SK-N-SH treated with all-trans-retinoic acid at 6 μM for 48 hours (cell line): ENCODE results near the gene ERBB3.

Source experiments
- ATAC-seq: fragments of 200-7000 bp; cut with Tn5 transposase; 3 replicates; pipeline ENCODE4 v1.9.1; 2020; ENCODE audit warnings: mild to moderate bottlenecking, moderate library complexity
- ARNTL ChIP-seq: fragments of 450-650 bp; formaldehyde crosslinking; IDR thresholded peaks from 2 replicates; pipeline ENCODE4 v1.5.0; 2020; ENCODE audit warnings: low read depth, mild to moderate bottlenecking, moderate library complexity, borderline replicate concordance
- BACH2 ChIP-seq: fragments of 250-450 bp; sonication (Bioruptor Pico); IDR thresholded peaks from 2 replicates; pipeline ENCODE4 v1.9.0; 2021; ENCODE audit warnings: mild to moderate bottlenecking, borderline replicate concordance
- CSDC2 ChIP-seq: fragments of 250-450 bp; sonication (Bioruptor Pico); IDR thresholded peaks from 2 replicates; pipeline ENCODE4 v1.5.0; 2020; ENCODE audit warnings: mild to moderate bottlenecking, moderate library complexity
- ESRRG ChIP-seq: fragments of 250-450 bp; sonication (Bioruptor Pico); IDR thresholded peaks from 2 replicates; pipeline ENCODE4 v1.6.1; 2021; ENCODE audit warnings: mild to moderate bottlenecking
- GLIS3 ChIP-seq: fragments of 250-450 bp; sonication (Bioruptor Pico); IDR thresholded peaks from 2 replicates; pipeline ENCODE4 v1.5.0; 2020; ENCODE audit warnings: mild to moderate bottlenecking, moderate library complexity
- OSR1 ChIP-seq: fragments of 250-450 bp; sonication (Bioruptor Pico); IDR thresholded peaks from 2 replicates; pipeline ENCODE4 v1.8.0; 2022; ENCODE audit warnings: moderate library complexity, mild to moderate bottlenecking, inconsistent platforms
- PATZ1 ChIP-seq: fragments of 250-450 bp; sonication (Bioruptor Pico); IDR thresholded peaks from 2 replicates; pipeline ENCODE4 v1.8.0; 2020; ENCODE audit warnings: mild to moderate bottlenecking, moderate library complexity, borderline replicate concordance
- POU6F1 ChIP-seq: fragments of 250-450 bp; sonication (Bioruptor Pico); IDR thresholded peaks from 2 replicates; pipeline ENCODE4 v1.8.0; 2021; ENCODE audit warnings: low read depth, mild to moderate bottlenecking, moderate library complexity, borderline replicate concordance
- PPARA ChIP-seq: fragments of 250-450 bp; sonication (Bioruptor Pico); IDR thresholded peaks from 2 replicates; pipeline ENCODE4 v1.5.0; 2020; ENCODE audit warnings: mild to moderate bottlenecking, borderline replicate concordance
- RARB ChIP-seq: fragments of 250-450 bp; sonication (Bioruptor Pico); IDR thresholded peaks from 2 replicates; pipeline ENCODE4 v1.8.0; 2021; ENCODE audit warnings: mild to moderate bottlenecking, moderate library complexity
- SNAI2 ChIP-seq: fragments of 250-450 bp; sonication (Bioruptor Pico); IDR thresholded peaks from 2 replicates; pipeline ENCODE4 v1.5.0; 2020; ENCODE audit warnings: mild to moderate bottlenecking, moderate library complexity
- TOX ChIP-seq: fragments of 250-450 bp; sonication (Bioruptor Pico); IDR thresholded peaks from 2 replicates; pipeline ENCODE4 v1.8.0; 2021; ENCODE audit warnings: mild to moderate bottlenecking, moderate library complexity, borderline replicate concordance
- TSHZ2 ChIP-seq: fragments of 250-450 bp; sonication (Bioruptor Pico); IDR thresholded peaks from 2 replicates; pipeline ENCODE4 v1.5.0; 2020; ENCODE audit warnings: mild to moderate bottlenecking, moderate library complexity
- ZC3H10 ChIP-seq: fragments of 250-450 bp; sonication (Bioruptor Pico); IDR thresholded peaks from 2 replicates; pipeline ENCODE4 v1.5.1; 2021; ENCODE audit warnings: mild to moderate bottlenecking, moderate library complexity
- ZFP3 ChIP-seq: fragments of 250-450 bp; sonication (Bioruptor Pico); IDR thresholded peaks from 2 replicates; pipeline ENCODE4 v1.5.0; 2020; ENCODE audit warnings: mild to moderate bottlenecking, moderate library complexity
- ZFP30 ChIP-seq: fragments of 450-650 bp; formaldehyde crosslinking; IDR thresholded peaks from 2 replicates; pipeline ENCODE4 v1.5.0; 2022; ENCODE audit warnings: mild to moderate bottlenecking, moderate library complexity
- ZNF565 ChIP-seq: fragments of 450-650 bp; formaldehyde crosslinking; conservative IDR thresholded peaks from 2 replicates; pipeline ENCODE4 v1.5.0; 2020; ENCODE audit warnings: low read depth, mild to moderate bottlenecking, moderate library complexity
- ZNF70 ChIP-seq: fragments of 450-650 bp; formaldehyde crosslinking; IDR thresholded peaks from 2 replicates; pipeline ENCODE4 v1.5.0; 2020; ENCODE audit warnings: mild to moderate bottlenecking, moderate library complexity
- ZNF8 ChIP-seq: fragments of 450-650 bp; formaldehyde crosslinking; IDR thresholded peaks from 2 replicates; pipeline ENCODE4 v1.5.0; 2020; ENCODE audit warnings: mild to moderate bottlenecking, moderate library complexity
- TF ChIP-seq, protein P1 (sequence below): fragments of 250-450 bp; sonication (Bioruptor Pico); IDR thresholded peaks from 2 replicates; pipeline ENCODE4 v1.5.1; 2021; ENCODE audit warnings: mild to moderate bottlenecking, moderate library complexity

Gene ERBB3

GRCh38 chr12:56117778-56118687 lies 38.1 kb downstream of the ERBB3 start, which contains the start of gene ZC3H10 (continued):
- no peak for TF ChIP-seq TSHZ2 (CRISPR knock-in tag)
- peak; percentile 94 for TF ChIP-seq PATZ1 (CRISPR knock-in tag)
- no peak for TF ChIP-seq PPARA
- TF ChIP-seq ZFP3 (CRISPR knock-in tag): no peak
- no peak for TF ChIP-seq BACH2

DNA sequence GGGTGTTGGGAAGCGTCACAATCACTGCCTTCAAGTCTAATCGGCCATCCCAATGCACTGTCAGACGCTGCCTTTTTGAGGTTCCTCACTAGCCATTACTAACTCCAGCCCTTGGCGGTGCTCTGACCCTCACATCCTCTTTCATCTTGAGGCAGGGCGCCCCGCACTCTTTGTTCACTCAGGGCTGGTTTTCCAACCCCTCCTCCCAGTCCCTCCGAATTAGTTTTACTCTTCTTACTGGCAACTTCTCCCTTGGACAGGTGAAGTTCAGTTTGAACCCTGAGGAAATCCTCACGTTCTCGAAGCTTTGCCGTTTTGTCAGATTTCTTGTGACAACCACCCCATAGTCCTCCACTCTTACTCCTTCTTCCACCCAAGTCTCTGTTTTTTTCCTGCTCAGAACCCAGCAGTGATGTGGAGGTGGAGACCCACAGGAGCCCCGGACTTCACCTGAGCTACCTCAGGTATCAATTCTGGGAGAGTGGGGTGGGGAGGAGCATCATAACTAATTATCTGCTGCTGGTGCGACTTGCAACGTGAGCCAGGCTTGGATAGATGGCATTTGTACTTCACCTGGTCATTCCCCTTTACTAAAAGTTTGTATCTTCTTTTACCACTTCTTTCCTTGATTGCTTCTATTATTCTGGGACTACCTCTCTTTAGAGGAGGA lies 38.9 kb downstream of the ERBB3 start:
- TF ChIP-seq CSDC2 (CRISPR knock-in tag) (no peak), GLIS3 (no peak), RARB (CRISPR knock-in tag) (no peak)
- TF ChIP-seq, protein P1, sequence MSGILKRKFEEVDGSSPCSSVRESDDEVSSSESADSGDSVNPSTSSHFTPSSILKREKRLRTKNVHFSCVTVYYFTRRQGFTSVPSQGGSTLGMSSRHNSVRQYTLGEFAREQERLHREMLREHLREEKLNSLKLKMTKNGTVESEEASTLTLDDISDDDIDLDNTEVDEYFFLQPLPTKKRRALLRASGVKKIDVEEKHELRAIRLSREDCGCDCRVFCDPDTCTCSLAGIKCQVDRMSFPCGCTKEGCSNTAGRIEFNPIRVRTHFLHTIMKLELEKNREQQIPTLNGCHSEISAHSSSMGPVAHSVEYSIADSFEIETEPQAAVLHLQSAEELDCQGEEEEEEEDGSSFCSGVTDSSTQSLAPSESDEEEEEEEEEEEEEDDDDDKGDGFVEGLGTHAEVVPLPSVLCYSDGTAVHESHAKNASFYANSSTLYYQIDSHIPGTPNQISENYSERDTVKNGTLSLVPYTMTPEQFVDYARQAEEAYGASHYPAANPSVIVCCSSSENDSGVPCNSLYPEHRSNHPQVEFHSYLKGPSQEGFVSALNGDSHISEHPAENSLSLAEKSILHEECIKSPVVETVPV (CRISPR knock-in tag): no peak
- ATAC-seq: peak; percentile 27

DNA sequence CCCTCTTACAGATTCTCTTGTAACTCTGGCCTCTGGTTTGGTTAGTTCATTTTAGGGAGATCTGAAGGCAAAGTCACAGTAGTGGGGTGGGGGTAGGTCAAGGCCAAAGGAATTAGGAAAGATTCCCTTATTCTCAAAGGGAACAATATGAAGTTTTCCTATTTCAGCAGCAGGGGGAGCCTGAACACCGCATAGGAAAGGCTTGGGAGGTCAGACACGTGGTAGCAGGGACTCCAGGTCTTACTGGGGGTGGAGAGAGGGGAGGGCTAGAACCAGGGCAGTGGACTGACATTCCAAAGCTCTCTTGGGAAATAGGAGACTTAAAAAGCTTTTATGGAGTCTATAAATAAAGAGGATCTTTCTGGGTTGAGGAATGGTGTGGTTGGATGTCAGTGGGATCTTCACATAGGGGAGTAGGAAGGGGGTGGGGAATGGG lies 39.4 kb downstream of the ERBB3 start:
- TF ChIP-seq RARB (CRISPR knock-in tag): no peak
- no peak for TF ChIP-seq ZNF8 (CRISPR knock-in tag)
- TF ChIP-seq ZFP30 (CRISPR knock-in tag): no peak
- TF ChIP-seq ZNF565 (CRISPR knock-in tag): no peak
- TF ChIP-seq BACH2: no peak
- TF ChIP-seq ZC3H10 (CRISPR knock-in tag): no peak
- TF ChIP-seq, protein P1 (CRISPR knock-in tag): no peak
- TF ChIP-seq ESRRG (CRISPR knock-in tag): no peak
- TF ChIP-seq SNAI2 (CRISPR knock-in tag): no peak
- no peak for TF ChIP-seq OSR1 (CRISPR knock-in tag)
- TF ChIP-seq TOX (CRISPR knock-in tag): no peak
- no peak for TF ChIP-seq CSDC2 (CRISPR knock-in tag)
- no peak for TF ChIP-seq POU6F1
- TF ChIP-seq PATZ1 (CRISPR knock-in tag): no peak; the same call in 1 of the 2 replicates
- no peak for TF ChIP-seq ZNF70 (CRISPR knock-in tag)
- TF ChIP-seq ARNTL (CRISPR knock-in tag): no peak
- peak; percentile 49 for ATAC-seq
